Activated CD4-positive, alpha-beta T cell treated with anti-CD3 and anti-CD28 coated beads, Interleukin-2, amount 50 U/mL, for 24 hours (primary cell): ENCODE measurements around the gene ALDOA.

Experiments used
- DNase-seq, 2 donors: peaks; one replicate each; pipeline ENCODE4 v3.0.0-alpha.2; 2020; ENCODE audit warnings: low read depth in 1 of 2, low spot score in 1 of 2

Gene ALDOA

GRCh38 chr16:30088832-30089624, 23.5 kb downstream of the ALDOA start:
- no peak for DNase-seq

- DNase-seq, result no peak
These were observed 25.2 kb downstream of the ALDOA start for GRCh38 chr16:30090610-30091331.

- DNase-seq, result peak; percentile 87 to 90
These were observed 26.2 kb downstream of the ALDOA start, which contains the start of gene TBX6 for GRCh38 chr16:30091474-30092372. TSS of gene TBX6 (minus strand) at chr16:30091924. CDS start at chr16:30091193, 731 bp downstream.

GRCh38 chr16:30092373-30093010, 26.9 kb downstream of the ALDOA start:
- peak; percentile 42 to 48 for DNase-seq

- DNase-seq, result no peak
These were observed 29.1 kb downstream of the ALDOA start for GRCh38 chr16:30094541-30095165.

- no peak for DNase-seq
These were observed 29.9 kb downstream of the ALDOA start for GRCh38 chr16:30095166-30096078.

- DNase-seq, result peak; percentile 76 to 80
These were observed 30.7 kb downstream of the ALDOA start, which contains the start of gene YPEL3 for GRCh38 chr16:30096105-30096861. TSS of gene YPEL3 (minus strand) at chr16:30096213. CDS start at chr16:30095482, 731 bp downstream.

GRCh38 chr16:30096862-30097563, 31.5 kb downstream of the ALDOA start:
- no peak for DNase-seq

GRCh38 chr16:30104090-30104489, 38.5 kb downstream of the ALDOA start:
- DNase-seq, result no peak

- no peak for DNase-seq
These were observed 38.9 kb downstream of the ALDOA start for GRCh38 chr16:30104492-30104891.

- DNase-seq, result no peak
These were observed 42.7 kb downstream of the ALDOA start for GRCh38 chr16:30108059-30108850.

- no peak for DNase-seq
These were observed 45.1 kb downstream of the ALDOA start for GRCh38 chr16:30110661-30111060.

- peak; percentile 42 to 49 for DNase-seq
These were observed 46.9 kb downstream of the ALDOA start for GRCh38 chr16:30112197-30113030.

- DNase-seq, result no peak
These were observed 47.6 kb downstream of the ALDOA start, which contains the start of gene GDPD3 for GRCh38 chr16:30113031-30113710. TSS of gene GDPD3 (minus strand) at chr16:30113537. CDS start at chr16:30113478, 59 bp downstream.

- no peak for DNase-seq
These were observed 48.3 kb downstream of the ALDOA start for GRCh38 chr16:30113711-30114333.
